Stimulated activated naive CD8-positive, alpha-beta T cell treated with anti-CD3 and anti-CD28 coated beads, Interleukin-15, Interleukin-2, amounts not matched to agents 100 ng/mL and 50 ng/mL, for 24 hours (primary cell): ENCODE results near the gene ATP4A.

Experiments
- H3K27ac Mint-ChIP-seq: one replicate; pipeline ENCODE4 v1.8.0; 2021; ENCODE audit warnings: mild to moderate bottlenecking, mixed read lengths
- H3K27me3 Mint-ChIP-seq: one replicate; pipeline ENCODE4 v1.8.0; 2021; ENCODE audit warnings: mixed read lengths
- H3K36me3 Mint-ChIP-seq: one replicate; pipeline ENCODE4 v1.8.0; 2021; ENCODE audit warnings: low read depth, mixed read lengths
- H3K4me1 Mint-ChIP-seq: one replicate; pipeline ENCODE4 v1.8.0; 2021; ENCODE audit warnings: low read depth, mixed read lengths
- H3K4me3 Mint-ChIP-seq: one replicate; pipeline ENCODE4 v1.8.0; 2021; ENCODE audit warnings: mild to moderate bottlenecking, mixed read lengths
- H3K9me3 Mint-ChIP-seq: one replicate; pipeline ENCODE4 v1.8.0; 2021; ENCODE audit warnings: mixed read lengths

The ATP4A gene

GRCh38 chr19:35558400-35559280 lies 4.8 kb downstream of the ATP4A start:
- no peaks in the 10 kb centered on the region for H3K36me3 Mint-ChIP-seq
- H3K9me3 Mint-ChIP-seq, result no peaks in the 10 kb centered on the region
- no peak overlapping the region for H3K27ac Mint-ChIP-seq
- peak overlapping the region; percentile 15 for H3K4me3 Mint-ChIP-seq
- peaks cover 43% of the 10 kb centered on the region for H3K27me3 Mint-ChIP-seq
- H3K4me1 Mint-ChIP-seq, result peaks cover 9% of the 10 kb centered on the region

- Mint-ChIP-seq H3K27ac (no peak overlapping the region), H3K4me3 (peak overlapping the region; percentile 71), H3K9me3 (no peaks in the 10 kb centered on the region), H3K4me1 (peaks cover 9% of the 10 kb centered on the region), H3K27me3 (peaks cover 43% of the 10 kb centered on the region), H3K36me3 (no peaks in the 10 kb centered on the region)
Measured at GRCh38 chr19:35557539-35558399, 5.7 kb downstream of the ATP4A start.

- no peaks in the 10 kb centered on the region for H3K9me3 Mint-ChIP-seq
- H3K4me3 Mint-ChIP-seq, result peak overlapping the region; percentile 48
- H3K36me3 Mint-ChIP-seq, result no peaks in the 10 kb centered on the region
- no peak overlapping the region for H3K27ac Mint-ChIP-seq
- peaks cover 9% of the 10 kb centered on the region for H3K4me1 Mint-ChIP-seq
- H3K27me3 Mint-ChIP-seq, result peaks cover 40% of the 10 kb centered on the region
Measured at GRCh38 chr19:35556846-35557538, 6.5 kb downstream of the ATP4A start.

GRCh38 chr19:35556025-35556590 lies 7.3 kb downstream of the ATP4A start:
- Mint-ChIP-seq H3K36me3 (no peaks in the 10 kb centered on the region), H3K4me3 (no peak overlapping the region), H3K27me3 (peaks cover 33% of the 10 kb centered on the region), H3K9me3 (no peaks in the 10 kb centered on the region), H3K4me1 (peaks cover 9% of the 10 kb centered on the region), H3K27ac (no peak overlapping the region)

- H3K9me3 Mint-ChIP-seq, result no peaks in the 10 kb centered on the region
- no peak overlapping the region for H3K27ac Mint-ChIP-seq
Measured at GRCh38 chr19:35555301-35556005, 8.0 kb downstream of the ATP4A start.

GRCh38 chr19:35554076-35554475 lies 9.4 kb downstream of the ATP4A start:
- Mint-ChIP-seq H3K9me3 (no peaks in the 10 kb centered on the region), H3K4me3 (no peak overlapping the region), H3K36me3 (peaks cover 6% of the 10 kb centered on the region), H3K27ac (no peak overlapping the region), H3K27me3 (peaks cover 18% of the 10 kb centered on the region), H3K4me1 (peaks cover 9% of the 10 kb centered on the region)

More at GRCh38 chr19:35555301-35556005, 8.0 kb downstream of the ATP4A start:
- Mint-ChIP-seq H3K4me1 (peaks cover 9% of the 10 kb centered on the region), H3K36me3 (peaks cover 6% of the 10 kb centered on the region), H3K4me3 (no peak overlapping the region), H3K27me3 (peaks cover 29% of the 10 kb centered on the region)

GRCh38 chr19:35553385-35554000 lies 10.0 kb downstream of the ATP4A start:
- no peak overlapping the region for H3K4me3 Mint-ChIP-seq
- H3K27ac Mint-ChIP-seq, result no peak overlapping the region
- peaks cover 7% of the 10 kb centered on the region for H3K36me3 Mint-ChIP-seq
- H3K4me1 Mint-ChIP-seq, result peaks cover 12% of the 10 kb centered on the region
- H3K9me3 Mint-ChIP-seq, result no peaks in the 10 kb centered on the region
- peaks cover 13% of the 10 kb centered on the region for H3K27me3 Mint-ChIP-seq

- Mint-ChIP-seq H3K27me3 (peaks cover 10% of the 10 kb centered on the region), H3K9me3 (no peaks in the 10 kb centered on the region), H3K4me1 (peaks cover 11% of the 10 kb centered on the region), H3K27ac (no peak overlapping the region), H3K4me3 (no peak overlapping the region), H3K36me3 (peaks cover 12% of the 10 kb centered on the region)
Measured at GRCh38 chr19:35552534-35553384, 10.7 kb downstream of the ATP4A start.

- Mint-ChIP-seq H3K27me3 (peaks cover under 1% of the 10 kb centered on the region), H3K36me3 (peaks cover 20% of the 10 kb centered on the region), H3K4me1 (peaks cover 17% of the 10 kb centered on the region), H3K27ac (no peak overlapping the region), H3K9me3 (no peaks in the 10 kb centered on the region), H3K4me3 (no peak overlapping the region)
Measured at GRCh38 chr19:35551091-35551810, 12.2 kb downstream of the ATP4A start.

- Mint-ChIP-seq H3K4me1 (peaks cover 23% of the 10 kb centered on the region), H3K27ac (no peak overlapping the region), H3K4me3 (no peak overlapping the region), H3K9me3 (no peaks in the 10 kb centered on the region), H3K36me3 (peaks cover 20% of the 10 kb centered on the region), H3K27me3 (no peaks in the 10 kb centered on the region)
Measured at GRCh38 chr19:35549879-35550523, 13.5 kb downstream of the ATP4A start.

GRCh38 chr19:35549174-35549788 lies 14.2 kb downstream of the ATP4A start:
- Mint-ChIP-seq H3K36me3 (peaks cover 27% of the 10 kb centered on the region), H3K4me3 (no peak overlapping the region), H3K27ac (no peak overlapping the region), H3K27me3 (no peaks in the 10 kb centered on the region), H3K4me1 (peaks cover 30% of the 10 kb centered on the region), H3K9me3 (no peaks in the 10 kb centered on the region)

- Mint-ChIP-seq H3K27ac (peak overlapping the region; percentile 96), H3K4me1 (peaks cover 34% of the 10 kb centered on the region)
Measured at GRCh38 chr19:35546532-35546931, 16.9 kb downstream of the ATP4A start.

More at GRCh38 chr19:35546532-35546931, 16.9 kb downstream of the ATP4A start:
- peak overlapping the region; percentile 97 for H3K4me3 Mint-ChIP-seq
- no peaks in the 10 kb centered on the region for H3K27me3 Mint-ChIP-seq
- peaks cover 39% of the 10 kb centered on the region for H3K36me3 Mint-ChIP-seq
- H3K9me3 Mint-ChIP-seq, result no peaks in the 10 kb centered on the region
